NCI-H2107 treated with DMSO at 0.1 percent for 48 hours (cell line): ENCODE results near the gene PPP5C.

ENCODE experiments used
- DNase-seq: peaks from one replicate; lab custom pipeline; 2025; ENCODE audit not compliant: unreplicated experiment; lab: John Stamatoyannopoulos, UW

Gene PPP5C

DNA sequence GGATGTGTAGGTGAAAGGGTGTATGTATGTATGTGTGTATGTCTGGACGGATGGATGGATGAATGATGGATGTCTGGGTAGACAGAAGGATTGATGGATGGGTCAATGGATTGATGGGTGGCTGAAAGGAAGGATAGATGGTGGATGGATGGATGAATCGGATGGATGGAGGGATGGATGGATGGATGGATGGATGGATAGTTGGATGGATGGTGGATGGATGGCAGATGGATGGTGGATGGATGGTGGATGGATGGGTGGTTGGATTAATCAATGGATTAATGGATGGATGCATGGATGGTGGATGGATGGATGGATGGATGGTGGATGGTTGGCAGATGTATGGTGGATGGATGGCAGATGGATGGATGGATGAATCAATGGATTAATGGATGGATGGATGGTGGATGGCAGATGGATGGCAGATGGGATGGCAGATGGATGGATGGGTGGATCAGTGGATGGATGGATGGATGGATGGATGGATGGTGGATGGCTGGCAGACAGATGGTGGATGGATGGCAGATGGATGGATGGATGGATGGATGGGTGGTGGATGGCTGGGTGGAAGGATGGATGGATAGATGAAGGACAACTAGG is 16.5 kb upstream of the PPP5C start:
- DNase-seq = no peak

DNA sequence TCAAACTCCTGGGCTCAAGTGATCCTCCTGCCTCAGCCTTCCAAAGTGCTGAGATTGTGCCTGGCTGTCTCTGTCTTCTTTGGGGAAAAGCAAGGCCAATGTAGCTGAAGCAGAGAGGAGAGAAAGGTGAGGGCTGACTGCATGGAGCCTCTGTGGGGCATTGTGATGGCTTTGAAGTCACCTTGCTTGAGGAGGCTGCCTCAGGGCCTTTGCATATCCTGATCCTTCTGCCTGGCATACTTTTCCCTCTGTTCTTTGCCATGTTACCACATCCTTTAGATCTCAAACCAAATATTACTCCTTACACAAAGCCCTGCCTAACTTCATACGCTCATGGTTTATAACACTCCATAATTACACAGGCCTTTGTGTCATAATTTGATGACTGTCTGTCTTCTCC is 9.4 kb upstream of the PPP5C start:
- no peak for DNase-seq

DNA sequence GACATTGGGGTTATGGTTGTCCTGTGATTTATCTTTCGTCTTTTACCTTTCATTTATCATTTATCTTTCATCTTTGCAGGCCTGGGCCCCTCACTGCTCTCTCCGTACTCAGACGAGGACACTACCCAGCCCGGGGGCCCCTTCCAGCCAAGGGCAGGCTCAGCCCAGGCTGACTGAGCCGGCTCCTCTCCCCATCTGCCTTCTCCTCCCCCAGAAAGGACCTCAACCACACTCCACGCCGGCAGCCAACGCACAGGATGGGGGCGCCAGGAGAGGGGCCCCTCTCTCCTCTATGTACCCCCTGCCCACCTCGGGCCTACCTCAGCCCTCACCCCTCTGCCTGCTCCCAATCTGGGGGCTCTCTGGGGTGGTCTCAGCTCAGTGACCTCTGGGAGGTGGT is 7.4 kb upstream of the PPP5C start:
- no peak for DNase-seq

DNA sequence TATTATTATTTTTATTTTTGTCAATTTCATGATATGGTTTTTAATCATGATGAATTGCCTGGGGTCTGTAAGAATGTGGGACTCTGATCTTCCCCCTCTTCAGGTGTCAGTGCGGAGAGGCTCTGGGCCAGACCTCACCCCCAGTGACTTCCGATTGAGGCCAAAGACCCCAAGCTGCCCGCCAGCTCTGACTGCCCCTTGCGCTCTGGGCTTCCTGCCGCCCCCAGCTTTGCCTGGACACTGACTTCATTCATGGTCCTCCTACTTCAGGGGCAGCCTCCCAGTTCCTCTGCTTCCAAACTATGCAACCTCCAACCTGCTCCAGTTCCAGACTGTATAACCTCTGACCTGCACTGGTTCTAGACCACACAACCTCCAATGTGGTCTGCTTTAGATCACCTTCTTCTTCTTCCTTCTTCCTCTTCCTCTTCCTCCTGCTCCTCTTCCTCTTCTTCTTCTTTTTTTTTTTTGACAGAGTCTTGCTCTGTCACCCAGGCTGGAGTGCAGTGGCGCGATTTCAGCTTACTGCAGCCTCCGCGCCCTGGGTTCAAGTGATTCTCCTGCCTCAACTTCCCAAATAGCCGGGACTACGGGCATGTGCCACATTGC is 6.7 kb upstream of the PPP5C start:
- no peak for DNase-seq

DNA sequence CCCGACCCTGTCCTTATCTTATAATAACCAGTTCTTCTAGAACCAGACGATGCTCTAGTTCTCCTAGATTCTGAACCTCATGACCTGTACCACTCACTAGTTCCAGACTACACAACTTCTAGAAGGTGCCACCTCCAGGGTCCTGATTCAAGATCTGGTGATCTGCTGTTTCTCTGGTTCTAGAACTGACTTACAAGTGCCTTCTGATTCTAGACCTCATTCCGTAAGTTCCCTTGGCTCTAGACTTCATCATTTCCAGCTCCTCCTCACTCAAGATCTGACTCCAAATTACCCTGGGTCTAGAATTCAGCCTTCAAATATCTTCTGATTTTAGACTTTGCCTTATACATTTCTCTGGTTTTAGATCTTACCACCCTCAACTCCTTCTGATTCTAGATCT is 5.0 kb upstream of the PPP5C start:
- no peak for DNase-seq

DNA sequence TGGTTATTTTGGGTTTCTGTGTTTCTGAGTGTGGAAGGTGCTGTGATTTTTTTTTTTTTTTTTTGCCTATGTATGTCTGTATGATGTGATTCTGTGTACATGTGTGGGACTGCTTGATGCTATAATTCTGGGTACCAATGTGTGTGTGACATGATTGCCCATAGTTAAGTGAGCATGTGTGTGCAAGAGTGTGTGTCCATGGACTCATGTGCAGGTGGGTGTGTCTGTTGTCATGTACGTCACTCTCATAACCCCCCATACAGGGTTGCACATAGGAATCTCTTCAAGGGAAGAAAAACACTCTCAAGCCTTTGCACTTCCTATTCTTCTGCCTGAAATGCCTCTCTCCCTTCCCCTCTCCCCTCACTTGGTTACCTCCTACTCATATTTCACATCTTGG is 2.5 kb upstream of the PPP5C start:
- DNase-seq = no peak

DNA sequence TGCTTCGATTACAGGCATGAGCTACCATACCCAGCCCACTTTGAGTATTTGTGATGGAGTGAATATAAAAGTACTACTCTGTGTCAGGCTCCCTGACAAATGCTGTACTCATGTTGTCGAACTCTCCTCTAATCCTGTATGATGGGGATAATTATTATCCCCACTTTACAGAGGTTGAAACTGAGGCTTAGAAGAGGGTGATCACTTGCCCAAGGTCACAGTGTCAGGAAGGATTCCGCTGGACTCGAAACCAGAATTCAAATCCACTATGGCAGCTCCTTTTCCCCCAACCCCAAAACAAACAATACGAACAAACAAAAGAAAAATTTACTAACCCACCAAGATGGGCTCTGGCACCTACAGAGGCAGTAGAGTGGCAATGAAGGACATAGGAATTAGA is 1.7 kb upstream of the PPP5C start:
- no peak for DNase-seq

DNA sequence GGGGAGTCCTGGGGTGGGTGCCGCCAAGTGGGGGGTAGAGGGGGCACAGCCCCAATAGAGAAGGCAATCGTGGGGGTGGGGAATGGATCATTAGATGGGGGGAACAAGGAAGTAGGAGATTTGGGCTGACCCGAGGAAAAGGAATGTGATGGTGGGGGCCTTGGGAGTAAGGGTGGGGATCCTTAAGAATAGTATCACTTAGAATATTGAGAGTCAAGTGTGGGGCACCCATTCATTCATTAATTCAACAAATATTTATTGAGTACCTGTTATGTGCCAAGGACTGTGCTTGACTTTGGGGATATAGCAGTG is 641 bp downstream of the PPP5C start:
- no peak for DNase-seq

DNA sequence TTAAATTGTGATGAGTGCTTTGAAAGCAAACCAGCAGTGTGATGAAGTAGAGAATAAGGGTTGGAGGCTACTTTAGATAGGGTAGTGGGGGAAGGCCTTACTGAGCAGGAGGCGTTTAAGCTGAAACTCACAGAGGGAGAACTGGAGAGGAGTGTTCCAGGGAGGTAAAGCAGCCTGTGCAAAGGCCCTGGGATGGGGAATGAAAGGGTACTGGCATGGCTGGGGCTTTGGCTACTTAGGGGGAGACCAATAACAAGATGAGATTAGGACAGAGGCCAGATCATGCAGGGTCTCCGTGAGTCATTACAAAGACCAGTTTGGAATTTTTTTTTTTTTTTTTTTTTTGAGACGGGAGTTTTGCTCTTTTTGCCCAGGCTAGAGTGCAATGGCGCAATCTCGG is 1.1 kb downstream of the PPP5C start:
- no peak for DNase-seq

DNA sequence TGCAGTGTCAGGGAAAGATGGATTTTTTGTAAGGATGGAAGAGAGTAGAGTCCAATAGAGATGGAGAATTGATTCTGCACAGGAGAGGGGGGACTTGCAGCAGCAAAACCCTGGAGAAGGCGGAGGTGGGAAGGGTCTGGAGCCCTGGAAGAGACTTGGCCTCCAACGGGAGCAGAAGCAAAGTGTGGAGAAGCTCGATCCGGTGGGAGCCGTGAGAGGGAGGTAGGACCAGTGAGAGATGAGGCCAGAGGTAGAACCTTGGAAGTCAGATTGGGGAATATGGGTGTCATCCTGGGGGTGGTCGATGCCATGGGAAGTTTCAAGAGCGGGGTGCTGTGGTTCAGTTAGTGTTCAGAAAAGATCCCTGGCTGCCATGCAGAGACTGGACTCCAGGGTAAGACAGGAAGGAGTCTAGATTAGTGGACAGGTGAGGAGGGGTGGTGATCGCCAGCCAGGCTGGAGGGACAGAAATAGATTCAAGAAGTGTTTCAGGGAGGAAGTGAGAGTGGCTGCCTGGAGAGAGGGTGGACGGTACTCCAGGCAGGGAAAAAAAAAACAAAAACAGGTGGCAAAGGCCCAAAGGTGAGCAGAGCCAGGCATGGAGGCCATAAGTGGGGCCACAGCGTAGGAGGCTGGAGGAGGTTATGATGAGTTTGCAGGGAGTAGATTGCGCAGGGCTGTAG is 2.6 kb downstream of the PPP5C start:
- no peak for DNase-seq

DNA sequence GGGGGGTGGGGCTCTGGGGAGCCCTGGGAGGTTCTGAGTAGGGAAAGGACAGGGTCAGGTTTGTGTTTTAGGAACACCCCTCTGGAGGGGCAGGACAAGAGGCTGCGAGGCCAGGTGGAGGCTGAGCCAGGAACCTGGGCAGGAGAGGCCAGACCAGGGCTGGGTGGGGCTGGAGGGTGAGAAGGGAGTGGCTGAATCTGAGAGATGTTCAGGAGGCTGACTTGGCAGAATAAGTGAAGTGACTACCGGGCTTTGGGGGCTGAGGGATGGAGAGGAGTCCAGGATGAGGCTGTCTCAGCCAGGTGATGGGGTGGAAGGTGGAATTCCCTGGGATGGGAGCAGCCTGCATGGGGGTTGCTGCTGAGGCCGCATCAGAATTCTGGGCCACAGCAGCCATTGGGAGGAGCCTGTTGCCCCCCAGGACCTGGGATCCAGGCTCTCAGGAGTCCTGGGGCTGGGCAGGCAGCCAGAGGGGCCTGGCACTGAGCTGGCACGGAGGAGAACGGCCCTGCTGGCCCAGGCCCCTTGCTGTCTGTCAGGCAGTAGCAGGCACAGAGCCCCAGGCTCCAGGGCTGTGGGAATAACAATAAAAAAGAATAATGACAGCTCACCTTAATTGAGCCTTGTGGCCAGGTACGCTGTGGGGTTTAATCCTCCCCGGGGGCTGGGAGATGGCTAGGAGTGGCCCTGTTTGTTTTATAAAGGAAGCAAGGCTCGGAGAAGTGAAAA is 3.3 kb downstream of the PPP5C start:
- no peak for DNase-seq

DNA sequence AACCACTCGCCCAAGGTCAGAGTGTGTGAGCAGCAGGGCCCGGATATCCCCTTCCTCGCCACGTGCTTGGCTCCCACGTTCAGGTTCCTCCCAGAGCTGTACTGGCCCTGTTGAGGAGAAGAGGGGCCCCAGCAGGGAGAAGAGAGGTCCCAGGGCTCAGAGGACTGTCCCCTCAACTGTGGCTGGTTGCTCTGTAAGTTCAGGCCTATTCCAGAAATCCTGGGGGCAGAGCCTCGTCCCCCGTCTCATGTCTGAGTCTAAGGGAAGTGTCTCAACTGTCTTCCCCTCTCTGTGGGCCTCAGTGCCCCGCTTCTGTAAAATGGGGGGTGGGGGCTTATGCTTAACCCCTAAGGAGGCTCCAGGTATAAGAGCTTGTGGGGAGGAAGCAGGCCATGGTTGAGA is 3.9 kb downstream of the PPP5C start:
- no peak for DNase-seq

DNA sequence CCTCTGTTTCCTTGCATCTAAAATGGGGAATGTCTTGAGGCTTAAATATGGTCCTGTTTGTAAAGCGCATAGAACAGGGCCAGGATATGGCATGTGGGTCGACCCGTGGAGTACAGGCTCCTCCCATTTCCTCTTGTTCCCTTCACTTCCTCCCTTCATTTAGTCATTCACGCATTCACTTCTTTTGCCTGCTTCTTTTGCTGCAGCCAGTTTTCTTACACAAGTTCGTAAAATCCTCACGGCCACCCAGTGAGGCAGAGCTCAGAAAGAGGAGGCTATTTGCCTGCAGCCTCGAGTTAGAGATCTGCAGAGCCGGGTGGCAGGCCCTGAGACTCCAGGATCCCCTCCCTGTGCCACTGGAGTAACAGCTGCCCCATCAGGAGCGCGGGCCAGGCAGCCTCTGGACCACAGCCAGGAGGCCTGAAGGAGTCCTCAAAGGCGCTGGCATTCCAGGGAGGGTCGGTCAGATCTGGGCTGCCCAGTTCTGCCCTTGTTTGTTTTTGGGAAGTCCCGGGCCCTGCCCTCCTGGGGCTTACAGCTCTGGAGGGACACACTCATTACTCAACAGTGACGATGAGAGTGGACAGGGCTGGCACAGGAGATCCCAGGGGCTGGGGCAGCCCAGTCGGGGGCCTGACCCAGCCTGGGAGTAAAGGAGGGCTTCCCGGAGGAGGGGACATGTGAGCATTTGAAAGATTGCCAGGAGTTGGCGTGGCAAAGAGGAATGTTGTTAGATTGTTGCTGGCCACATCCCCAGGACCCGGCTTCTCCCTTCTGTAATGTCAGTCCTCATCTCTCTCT is 4.6 kb downstream of the PPP5C start:
- no peak for DNase-seq

DNA sequence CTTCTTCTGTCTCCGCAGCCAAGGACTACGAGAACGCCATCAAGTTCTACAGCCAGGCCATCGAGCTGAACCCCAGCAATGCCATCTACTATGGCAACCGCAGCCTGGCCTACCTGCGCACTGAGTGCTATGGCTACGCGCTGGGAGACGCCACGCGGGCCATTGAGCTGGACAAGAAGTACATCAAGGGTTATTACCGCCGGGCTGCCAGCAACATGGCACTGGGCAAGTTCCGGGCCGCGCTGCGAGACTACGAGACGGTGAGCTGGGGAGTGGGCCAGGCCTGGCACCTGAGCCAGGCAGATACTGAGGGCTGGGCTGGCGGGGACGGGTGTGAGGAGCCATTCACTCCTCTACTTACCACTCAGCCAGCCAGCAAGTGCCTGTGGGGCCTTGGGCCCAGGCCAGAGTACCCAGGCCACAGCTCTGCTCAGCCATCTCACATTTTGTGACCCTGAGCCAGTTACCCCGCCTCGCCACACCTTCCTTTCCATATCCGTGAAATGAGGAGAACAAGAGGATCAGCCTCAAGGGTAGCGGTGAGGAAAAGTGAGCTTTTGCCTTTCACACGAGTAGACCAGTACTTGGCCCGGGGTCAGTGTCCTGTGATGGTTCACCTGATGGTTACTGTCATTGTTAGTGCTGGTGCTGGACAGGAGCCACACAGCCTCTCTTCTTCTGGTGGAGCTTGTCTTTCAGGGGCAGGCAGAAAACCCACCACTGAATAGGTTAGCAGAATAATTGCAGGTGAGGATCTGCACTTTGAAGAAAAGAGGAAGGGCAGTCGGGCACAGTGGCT is 7.0 kb downstream of the PPP5C start:
- no peak for DNase-seq

DNA sequence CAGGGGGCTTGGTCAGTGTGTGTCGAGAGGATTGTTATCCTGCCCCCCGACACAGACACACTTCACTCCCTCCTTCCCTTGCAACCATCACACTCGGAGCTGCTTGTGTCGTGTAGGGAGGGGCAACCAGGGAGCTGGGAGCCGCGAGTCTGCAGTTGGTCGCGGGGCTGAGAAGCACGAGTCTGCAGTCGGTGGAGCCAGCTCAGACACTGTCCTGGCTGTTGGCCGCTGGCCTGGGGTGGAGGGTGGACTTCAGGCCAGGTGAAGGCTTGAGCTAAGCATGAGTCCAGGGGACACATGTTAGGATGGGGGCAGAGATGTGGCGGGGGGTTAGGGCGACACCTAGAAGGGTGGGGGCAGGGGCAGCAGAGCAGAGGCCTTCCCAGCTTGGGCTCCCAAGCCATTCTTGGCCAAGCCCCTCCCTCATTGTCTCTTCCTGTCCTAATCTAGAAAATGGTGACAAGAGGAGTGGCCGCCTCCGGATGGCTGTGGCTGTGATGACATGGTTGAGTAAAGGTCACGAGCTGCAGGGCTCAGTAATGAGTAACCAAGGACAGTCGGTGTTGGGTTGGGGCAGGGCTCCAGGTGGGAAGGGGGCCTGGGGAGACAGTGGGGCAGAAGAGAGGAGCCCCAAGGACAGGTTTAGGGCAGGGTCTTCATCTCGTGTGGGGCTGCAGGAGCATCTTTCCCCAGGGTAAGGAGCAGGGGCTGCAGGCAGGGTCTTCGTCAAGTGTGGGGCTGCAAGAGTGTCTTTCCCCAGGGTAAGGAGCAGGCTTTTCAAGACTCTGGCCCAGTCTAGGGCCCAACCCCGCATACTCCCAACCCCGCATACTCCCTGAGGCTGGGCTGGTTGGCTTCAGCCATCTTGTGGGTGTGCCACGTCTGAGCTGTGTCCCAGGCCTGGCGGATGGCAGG is 8.6 kb downstream of the PPP5C start:
- no peak for DNase-seq

DNA sequence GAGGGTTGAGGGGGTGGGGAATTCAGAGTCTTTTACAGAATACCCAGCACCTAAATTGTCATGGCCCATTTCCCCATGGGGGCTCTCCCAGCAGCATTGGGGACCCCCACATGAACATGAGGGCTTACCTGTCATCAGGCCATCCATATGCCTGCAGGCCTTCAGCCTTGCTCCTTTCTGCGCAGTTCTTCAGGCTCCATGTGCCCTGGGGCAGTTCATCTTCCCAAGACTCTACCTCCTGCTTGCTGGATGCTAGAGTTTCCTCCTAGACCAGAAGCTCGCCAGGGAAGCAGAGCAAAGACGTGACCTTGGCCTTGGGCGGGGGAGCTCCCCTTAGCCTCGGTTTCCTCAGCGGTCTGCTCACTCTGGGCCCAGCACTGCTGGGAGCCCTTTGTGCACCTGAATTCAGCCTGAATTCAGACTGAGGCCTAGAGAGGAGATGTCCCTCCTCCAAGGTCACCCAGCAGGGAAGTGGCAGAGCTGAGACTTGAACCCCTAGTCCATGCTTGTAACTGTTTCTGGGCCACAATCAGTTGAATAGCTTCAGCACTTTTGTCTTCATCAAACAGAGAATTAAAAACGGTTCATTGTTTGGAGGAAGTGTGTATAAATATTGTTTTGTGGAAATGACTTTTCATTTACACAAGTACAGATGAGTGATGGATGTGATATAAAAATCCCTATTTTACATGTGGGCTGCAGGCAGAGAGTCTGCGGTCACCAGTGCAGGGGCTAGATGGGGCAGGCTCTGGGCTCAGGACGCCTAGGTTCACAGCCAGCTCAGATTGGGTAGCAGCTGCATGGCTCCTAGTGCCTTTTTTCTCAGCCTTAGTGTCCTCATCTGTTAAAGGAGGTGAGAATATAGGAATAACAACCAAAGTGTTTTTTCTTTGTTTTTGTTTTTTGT is 9.5 kb downstream of the PPP5C start:
- no peak for DNase-seq

DNA sequence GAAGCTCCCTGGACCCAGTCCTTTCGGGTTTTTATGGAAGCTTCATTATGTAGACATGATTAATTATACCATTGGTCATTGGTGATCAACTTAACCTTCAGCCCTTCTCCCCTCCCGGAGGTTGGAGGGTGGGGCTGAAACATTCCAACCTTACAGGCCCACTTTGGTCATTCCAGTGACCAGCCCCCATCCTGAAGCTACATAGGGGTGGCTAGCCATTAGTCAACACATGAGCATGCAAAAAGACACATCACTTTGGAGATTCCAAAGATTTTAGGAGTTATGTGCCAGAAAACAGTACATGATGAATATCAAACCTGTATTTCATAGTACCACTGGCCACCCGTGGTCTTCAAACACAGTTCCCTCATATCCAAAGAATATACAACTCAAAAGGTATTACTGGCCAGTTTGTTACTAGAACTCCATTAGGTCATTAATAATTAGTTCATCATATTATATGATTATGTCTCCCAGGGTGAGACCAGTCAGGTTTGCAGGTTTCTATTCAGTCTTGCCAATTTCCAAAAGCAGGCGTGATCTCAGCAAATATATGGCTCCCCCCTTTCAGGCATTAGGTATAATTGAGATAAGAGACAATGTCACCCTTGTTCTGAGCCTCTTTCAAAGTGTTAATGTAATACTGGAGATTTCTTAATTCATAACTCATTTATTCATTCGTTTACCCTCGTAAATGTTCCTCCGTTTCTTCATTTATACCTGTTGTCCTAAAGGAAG is 11.1 kb downstream of the PPP5C start:
- DNase-seq = no peak

DNA sequence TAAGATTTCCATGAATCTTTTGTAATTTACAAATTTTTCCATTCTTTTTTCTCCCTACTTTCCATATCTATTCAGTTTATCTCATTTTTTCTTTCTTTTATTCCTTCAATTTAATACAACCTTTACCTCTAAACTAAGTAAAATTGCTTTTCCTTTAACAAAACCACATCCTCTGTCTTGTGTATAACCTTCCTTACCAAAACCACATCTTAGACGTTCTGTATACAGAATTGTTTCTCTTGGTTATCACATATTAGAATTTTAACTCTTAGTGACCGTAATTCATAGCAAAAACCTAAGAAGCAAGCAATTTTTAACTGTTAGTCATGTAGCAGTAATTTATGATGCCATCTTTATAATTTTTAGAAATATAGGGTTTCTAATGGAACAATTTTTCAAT is 15.0 kb downstream of the PPP5C start:
- DNase-seq = no peak
